DND-41 (cell line): ENCODE results near the gene ZNF76.

ENCODE experiments used
- CTCF ChIP-seq: IDR thresholded peaks from 2 replicates; pipeline ENCODE4 v1.5.1; 2012; ENCODE audit warnings: borderline replicate concordance, low read length, moderate library complexity, mild to moderate bottlenecking; ENCODE audit not compliant: poor library complexity, severe bottlenecking; ENCODE audit errors: extremely low read depth
- EZH2 ChIP-seq: IDR thresholded peaks from 3 replicates; pipeline ENCODE4 v1.6.1; 2012; ENCODE audit warnings: borderline replicate concordance, low read depth, mild to moderate bottlenecking, moderate library complexity, low read length, inconsistent platforms; ENCODE audit not compliant: severe bottlenecking

- TF ChIP-seq CTCF (no peak), EZH2 (no peak)
These were observed 53.3 kb downstream of the ZNF76 start for GRCh38 chr6:35312807-35313206.
